NCI-H1105 (cell line): ENCODE results near the gene HDAC4.

Source experiments
- DNase-seq: peaks from one replicate; lab custom pipeline; 2025; lab: John Stamatoyannopoulos, UW

The HDAC4 gene

DNA sequence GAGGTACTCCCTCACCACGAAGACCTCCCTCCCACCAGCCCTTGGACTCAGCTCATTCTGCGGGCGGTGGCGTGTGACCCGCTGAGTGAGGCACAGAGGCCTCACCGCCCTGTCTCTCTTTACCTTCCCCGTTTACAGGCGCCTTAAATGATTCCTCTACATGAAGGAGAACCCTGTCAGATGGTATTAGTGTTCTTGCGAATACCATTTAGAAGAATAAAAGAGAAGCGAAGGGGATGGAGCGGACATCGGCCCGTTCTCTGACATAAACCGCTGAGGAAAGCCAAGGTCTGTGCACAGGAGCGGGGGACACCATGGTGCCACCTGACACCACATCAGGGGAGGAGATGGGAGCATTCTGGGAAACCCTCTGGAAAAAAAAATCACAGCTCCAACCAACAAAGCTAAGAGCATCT lies 179.8 kb downstream of the HDAC4 start:
- DNase-seq, result no peak

DNA sequence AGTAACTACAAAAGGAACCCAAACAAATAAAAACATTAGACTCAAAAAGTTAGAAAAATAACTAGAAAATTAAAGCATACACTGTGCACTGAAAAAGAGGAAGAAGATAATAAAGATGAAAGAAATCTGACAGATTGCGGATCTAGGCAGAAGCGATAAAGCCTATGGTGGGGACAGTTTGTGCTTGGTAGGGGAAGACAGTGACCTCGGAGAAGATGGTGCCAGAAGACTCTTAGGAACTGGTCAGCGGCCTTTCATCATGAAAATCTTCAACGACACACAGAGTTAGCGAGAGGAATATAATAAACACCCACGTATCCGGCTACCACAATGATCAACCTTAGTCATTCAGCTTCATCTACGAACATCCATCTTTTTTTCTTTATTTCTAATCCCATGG lies 180.5 kb downstream of the HDAC4 start:
- no peak for DNase-seq

- no peak for DNase-seq
Measured at GRCh38 chr2:239216614-239217273, 184.1 kb downstream of the HDAC4 start.

DNA sequence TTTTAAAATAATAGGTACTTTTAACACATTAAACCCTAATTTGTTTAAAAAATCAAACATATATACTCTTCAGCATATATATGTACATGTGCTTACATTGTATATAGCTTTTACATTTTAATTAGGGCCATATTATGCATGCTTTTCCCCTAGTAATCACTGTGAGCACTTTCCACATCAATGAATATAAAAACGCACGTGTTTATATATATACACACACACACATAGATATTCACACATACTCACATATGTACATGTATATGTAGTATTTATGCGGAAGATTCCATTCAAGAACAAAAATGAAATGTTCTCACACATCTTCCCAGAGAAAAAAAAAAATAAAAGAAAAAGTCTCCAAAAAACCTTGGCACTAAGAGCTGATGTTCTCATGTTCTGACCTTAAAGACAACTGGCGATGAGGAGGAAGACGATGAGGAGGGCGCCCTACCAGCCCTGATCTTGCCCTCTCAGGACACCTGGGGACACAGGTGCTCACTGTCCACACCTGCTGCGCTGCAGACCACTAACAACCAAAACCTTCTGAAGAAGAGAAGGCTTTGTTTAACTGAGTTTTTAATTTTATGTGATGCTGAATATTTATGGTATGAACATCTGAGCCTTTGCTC lies 184.7 kb downstream of the HDAC4 start:
- DNase-seq, result no peak

DNA sequence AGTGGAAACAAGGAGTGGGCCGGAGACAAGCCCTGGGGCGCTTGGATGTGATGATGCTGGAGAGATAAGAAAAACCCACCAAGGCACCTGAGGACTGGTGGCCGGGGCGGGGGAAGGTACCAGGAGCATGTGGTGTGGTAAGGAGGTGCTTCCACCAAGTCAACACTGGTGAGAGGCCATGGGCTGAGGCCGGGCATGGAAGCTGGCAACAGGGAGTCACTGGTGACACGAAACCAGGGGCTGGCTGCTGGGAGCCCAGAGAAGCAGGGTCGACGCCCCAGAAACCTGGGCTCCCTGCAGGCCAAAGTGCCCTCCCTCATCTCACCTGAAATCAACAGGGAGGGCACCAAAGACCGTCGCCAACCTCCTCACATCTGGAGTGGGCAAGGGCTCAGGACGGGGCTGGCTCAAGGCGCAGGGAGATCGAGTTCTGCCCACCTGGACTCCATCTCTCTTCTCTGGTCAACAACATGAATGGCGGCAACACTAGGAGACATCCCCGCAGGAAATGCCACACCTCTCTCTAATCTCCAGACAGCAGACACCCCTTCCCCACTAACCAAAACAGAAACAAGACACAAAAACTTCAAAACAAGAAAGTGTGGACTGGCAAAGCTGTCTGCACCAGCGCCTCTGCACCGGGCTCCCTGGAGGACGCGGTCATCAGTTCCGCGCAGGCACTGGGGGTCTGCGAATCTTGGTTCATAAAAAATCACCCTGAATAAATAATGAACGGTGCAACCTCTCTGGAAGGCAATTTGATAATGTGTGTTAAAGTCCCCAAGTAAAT lies 185.5 kb downstream of the HDAC4 start:
- no peak for DNase-seq

DNA sequence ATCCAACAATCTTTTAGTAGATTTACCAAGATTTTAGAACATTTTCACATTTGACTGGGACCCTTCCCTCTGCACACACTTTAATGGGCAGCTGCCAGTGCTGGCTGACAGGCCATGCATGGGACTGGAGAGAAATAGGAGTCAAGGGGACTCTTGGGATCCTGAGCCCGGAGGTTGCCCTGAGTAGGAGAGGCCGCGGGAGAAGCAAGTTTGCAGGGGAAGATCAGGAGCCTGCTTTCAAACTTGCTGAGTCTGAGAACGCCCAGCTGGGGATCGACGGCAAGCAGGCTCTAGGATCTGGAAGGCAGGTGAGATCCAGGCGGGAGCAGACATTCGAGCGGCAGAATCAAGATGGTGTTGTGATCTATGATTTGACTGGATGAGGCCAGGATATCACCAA lies 186.1 kb downstream of the HDAC4 start:
- DNase-seq, result no peak

DNA sequence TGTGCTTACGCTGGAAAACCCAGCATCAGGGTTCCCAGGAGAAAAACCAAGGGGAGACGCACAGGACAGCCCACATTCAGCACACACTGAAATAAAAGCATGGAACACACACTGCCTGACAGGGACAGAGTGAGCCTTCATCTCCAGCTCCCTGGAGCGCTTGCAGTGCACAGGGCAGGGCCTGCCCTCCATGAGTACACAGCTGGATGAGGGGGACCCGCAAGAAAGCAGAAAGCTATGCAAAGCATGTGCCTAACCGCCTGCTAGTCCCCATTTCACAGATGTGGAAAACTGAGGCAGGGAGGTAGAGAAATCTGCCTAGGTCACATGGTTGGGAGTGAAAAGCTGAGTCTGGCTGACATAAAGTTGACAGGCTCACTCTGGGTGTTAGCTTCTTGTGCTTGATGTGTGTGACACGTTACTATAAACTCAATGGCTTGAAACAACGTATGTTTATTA lies 187.1 kb downstream of the HDAC4 start:
- DNase-seq, result no peak

DNA sequence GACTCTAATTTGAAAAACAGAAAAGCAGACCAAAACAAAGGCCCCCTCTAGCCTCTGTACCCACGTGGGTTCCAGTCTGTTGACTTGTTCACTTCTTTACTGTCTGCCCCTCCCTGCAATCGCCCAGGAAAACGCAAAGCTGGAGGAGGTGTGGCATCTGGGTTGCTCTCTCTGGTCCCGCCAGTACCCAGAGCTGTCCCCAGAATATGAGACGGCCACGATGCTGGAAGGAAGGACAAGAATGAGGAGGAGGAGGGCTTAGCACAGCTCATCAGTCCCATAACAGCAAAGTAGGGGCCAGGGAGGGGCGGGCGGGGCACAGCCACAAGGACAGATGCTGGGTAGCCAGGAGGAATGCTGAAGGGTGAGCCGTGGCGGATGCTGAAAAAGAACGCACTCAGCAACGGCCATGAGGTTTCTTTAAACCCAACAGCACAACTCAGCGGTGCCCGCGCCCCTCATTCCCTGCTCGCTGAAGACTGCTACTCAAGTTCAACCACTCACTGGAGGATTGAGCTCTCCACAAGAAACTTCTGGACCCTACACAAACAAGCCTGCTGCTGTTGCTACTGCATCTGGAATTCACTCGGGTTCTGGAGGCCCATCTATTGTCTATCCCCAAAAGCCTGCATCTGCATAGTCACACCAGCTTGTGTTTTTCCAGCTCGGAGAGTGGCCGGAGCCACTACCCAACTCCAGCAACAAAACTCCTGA lies 187.7 kb downstream of the HDAC4 start:
- no peak for DNase-seq

DNA sequence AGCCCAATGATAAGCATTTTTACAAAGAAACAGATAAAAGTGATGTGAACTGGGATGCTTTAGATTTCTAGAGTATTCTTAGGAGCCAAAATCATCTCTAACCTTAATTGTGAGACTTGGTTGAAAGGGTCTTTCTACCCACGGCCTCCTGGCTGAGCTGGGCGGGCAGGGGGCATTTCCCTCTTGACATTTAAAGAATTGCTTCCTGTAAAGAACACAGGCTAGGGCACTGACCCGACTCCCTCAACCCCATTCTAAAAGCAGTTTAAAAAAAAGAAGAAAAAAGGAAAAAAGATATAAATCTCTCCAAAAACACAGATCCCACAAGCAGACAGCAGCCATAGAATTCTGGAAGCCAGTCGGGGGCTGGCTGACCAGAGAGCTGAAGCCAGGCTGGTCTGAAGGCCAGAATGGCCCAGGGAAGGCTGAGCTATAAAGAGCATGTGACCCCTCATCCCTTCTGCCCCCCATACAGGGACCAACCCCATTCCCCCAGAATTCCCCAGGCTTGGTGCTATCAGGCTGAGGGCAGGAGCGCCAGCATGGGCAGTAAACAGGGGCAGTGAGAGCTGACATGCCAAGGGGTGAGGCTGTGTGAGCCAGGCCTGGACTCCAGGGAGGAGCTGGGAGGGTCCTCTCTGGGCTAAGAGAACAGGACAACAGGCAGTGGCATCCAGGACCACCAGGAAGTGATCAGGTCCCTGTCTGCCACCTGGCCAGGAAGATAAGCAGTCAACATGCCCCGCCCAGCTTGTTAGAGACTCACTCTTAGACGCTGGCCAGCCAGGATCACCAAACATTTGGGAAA lies 188.5 kb downstream of the HDAC4 start:
- DNase-seq, result no peak

- DNase-seq, result no peak
Measured at GRCh38 chr2:239211396-239212094, 189.3 kb downstream of the HDAC4 start.

GRCh38 chr2:239209783-239210182 lies 191.0 kb downstream of the HDAC4 start:
- no peak for DNase-seq

DNA sequence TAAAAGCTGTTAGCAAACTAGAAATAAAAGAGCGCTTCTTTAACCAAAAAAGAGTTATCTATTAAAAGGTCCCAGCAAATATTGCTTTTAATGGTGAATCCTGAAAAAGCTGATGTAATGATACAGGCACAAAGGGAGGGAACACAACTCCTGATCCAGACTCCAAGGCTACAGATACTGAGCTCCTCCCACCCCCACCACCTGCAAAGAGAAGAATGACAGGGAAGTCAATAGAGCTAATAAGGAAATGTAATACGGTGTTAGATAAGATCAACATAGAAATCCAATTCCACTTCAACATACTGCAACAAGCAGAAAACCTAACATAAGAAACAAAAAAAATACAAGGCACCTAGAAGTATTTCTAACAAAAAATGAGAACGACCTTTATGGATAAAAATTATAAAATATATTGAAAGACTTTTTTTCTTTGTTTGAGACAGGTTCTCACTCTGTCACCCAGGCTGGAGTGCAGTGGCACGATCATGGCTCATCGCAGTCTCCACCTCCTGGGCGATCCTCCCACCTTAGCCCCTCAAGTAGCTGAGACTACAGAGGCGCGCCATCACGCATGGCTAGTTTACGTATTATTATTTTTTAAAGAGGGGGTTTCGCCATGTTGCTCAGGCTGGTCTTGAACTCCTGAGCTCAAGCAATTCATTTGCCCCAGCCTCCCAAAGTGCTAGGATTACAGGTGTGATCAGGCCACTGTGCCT lies 192.2 kb downstream of the HDAC4 start:
- DNase-seq, result peak; percentile 48

- no peak for DNase-seq
Measured at GRCh38 chr2:239206851-239207250, 194.0 kb downstream of the HDAC4 start.

DNA sequence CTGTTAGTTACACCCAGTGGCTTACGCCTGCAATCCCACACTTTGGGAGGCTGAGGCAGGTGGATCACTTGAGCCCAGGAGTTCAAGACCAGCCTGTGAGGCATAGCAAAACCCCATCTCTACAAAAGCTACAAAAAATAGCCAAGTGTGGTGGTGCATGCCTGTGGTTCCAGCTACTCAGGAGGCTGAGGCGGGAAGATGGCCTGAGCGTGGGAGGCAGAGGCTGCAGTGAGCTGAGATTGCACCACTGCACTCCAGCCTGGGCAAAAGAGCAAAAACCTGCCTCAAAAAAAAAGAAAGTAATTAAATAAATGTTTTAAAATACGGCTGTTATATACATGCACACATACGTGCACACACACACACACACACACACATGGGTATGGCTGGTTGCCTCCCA lies 194.8 kb downstream of the HDAC4 start:
- no peak for DNase-seq

DNA sequence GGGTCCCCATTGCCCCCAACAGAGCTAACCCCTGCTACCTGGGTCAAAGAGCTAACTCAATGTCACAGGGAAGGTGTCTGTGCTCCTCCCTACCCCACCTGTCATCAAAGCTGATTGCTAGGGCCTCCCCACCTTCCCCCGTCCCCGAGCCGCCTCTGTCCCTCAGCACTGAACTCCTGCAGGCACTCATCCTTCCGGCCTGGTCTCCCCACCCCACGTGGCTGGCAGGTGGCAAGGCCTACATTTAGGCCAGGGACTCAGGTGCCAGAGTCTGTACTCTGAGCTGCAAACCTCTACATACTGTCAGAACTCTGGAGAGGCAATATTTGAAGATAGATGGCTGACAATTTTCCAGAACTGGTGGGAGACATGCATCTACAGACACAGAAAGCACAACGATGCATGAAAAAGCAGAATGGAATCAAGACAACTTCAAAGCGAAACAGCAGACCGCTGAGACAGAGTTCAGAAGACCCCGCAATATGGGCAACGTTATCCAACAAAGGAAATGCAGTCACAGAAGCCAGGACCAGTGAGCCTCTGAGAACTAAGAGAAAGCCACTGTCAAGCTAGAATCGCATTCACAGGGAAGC lies 195.8 kb downstream of the HDAC4 start:
- DNase-seq, result no peak

- DNase-seq, result no peak
Measured at GRCh38 chr2:239204136-239204875, 196.5 kb downstream of the HDAC4 start.

GRCh38 chr2:239203443-239204135 lies 197.2 kb downstream of the HDAC4 start:
- no peak for DNase-seq

- no peak for DNase-seq
Measured at GRCh38 chr2:239202836-239203235, 198.0 kb downstream of the HDAC4 start.

DNA sequence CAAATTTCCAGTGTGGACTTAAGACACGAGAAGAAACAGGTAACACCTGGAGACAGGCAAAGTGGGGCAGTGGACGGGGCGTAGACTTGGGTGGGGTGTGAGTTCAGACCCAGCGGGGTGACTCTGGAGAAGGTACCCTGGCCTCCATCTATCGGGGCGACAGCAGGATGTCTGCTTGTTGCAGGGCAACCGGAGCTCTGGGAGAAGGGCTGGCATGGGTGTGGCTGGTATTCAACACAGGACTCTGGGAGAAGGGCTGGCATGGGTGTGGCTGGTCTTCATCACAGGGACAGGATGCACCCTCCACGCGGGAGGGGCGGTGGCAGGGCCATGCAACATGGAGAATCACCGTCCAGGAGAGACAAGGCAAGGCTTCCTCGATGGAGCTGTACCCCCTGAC lies 198.5 kb downstream of the HDAC4 start:
- DNase-seq, result no peak
